Activated CD4-positive, alpha-beta memory T cell treated with anti-CD3 and anti-CD28 coated beads, Interleukin-2, amount 10 ng/mL, durations not matched to agents 7 days and 5 days (primary cell): Measurements from ENCODE around the gene ACMSD. TPM values are rescaled to one million over a fixed set of nuclear protein-coding genes. Genes with fewer than 3 reads are reported as not detected.
A peak's percentile ranks its signal among the peaks of the same experiment; 100 is the strongest.

Source experiments
- CTCF ChIA-PET: fragments of 350-600 bp; sonication (Branson Sonifier 250); formaldehyde crosslinking; loops from one replicate; lab custom pipeline; 2021; ENCODE audit warnings: antibody characterized with exemption, inconsistent platforms; lab: Charles Lee
- POLR2A ChIA-PET: fragments of 350-600 bp; sonication (Branson Sonifier 250); formaldehyde crosslinking; loops from one replicate; lab custom pipeline; 2021; ENCODE audit warnings: antibody characterized with exemption; lab: Charles Lee
- DNase-seq: peaks from one replicate; pipeline ENCODE4 v3.0.0-alpha.2; 2020
- H3K27ac Mint-ChIP-seq: one replicate; pipeline ENCODE4 v1.8.0; 2021; ENCODE audit warnings: mild to moderate bottlenecking, mixed read lengths
- H3K27me3 Mint-ChIP-seq: one replicate; pipeline ENCODE4 v1.8.0; 2021; ENCODE audit warnings: mixed read lengths
- H3K36me3 Mint-ChIP-seq: one replicate; pipeline ENCODE4 v1.8.0; 2021; ENCODE audit warnings: low read depth, mixed read lengths
- H3K4me1 Mint-ChIP-seq: one replicate; pipeline ENCODE4 v1.8.0; 2021; ENCODE audit warnings: mixed read lengths
- H3K4me3 Mint-ChIP-seq: one replicate; pipeline ENCODE4 v1.8.0; 2021; ENCODE audit warnings: mild to moderate bottlenecking, mixed read lengths
- H3K9me3 Mint-ChIP-seq: one replicate; pipeline ENCODE4 v1.8.0; 2021; ENCODE audit warnings: mixed read lengths
- total RNA-seq, 2 experiments: library from RNA; stranded (reverse); gene quantifications; one replicate each; pipeline ENCODE4 v1.2.3, GENCODE V29; 2021

Gene ACMSD
- total RNA-seq, 2 experiments from 2014 or later, result not detected

GRCh38 chr2:134918526-134919340, 80.3 kb downstream of the ACMSD start, which contains the start of gene CCNT2:
Gene CCNT2 (plus strand): TSS chr2:134918822. CDS start chr2:134918855, 33 bp downstream.
- POLR2A ChIA-PET, result interaction anchor here (0.6 to 2.4 kb wide), 13 partner anchors 12 to 958 kb away, joined by 3 to 15 read pairs (median 6); partner anchors contain the start of genes MCM6, R3HDM1, RAB3GAP1 and UBXN4
- H3K27me3 Mint-ChIP-seq, result peaks cover 4% of the 10 kb centered on the region

GRCh38 chr2:134919341-134920210, 81.2 kb downstream of the ACMSD start:
- Mint-ChIP-seq H3K4me1 (peaks cover 39% of the 10 kb centered on the region), H3K36me3 (peaks cover 37% of the 10 kb centered on the region), H3K4me3 (peak overlapping the region; percentile 93), H3K9me3 (no peaks in the 10 kb centered on the region), H3K27me3 (peaks cover 3% of the 10 kb centered on the region), H3K27ac (peak overlapping the region; percentile 95)
- ChIA-PET CTCF (no interaction called here), POLR2A (interaction anchor here (0.7 to 2.4 kb wide), 9 partner anchors 15 to 957 kb away, joined by 3 to 13 read pairs (median 4); partner anchors contain the start of genes MCM6, R3HDM1 and ZRANB3)
- peak; percentile 63 for DNase-seq

More at GRCh38 chr2:134918526-134919340, 80.3 kb downstream of the ACMSD start, which contains the start of gene CCNT2:
- peaks cover 30% of the 10 kb centered on the region for H3K36me3 Mint-ChIP-seq
- peak within 1 kb of the TSS; percentile 93 for H3K4me3 Mint-ChIP-seq
- no peaks in the 10 kb centered on the region for H3K9me3 Mint-ChIP-seq
- H3K27ac Mint-ChIP-seq, result peak within 1 kb of the TSS; percentile 95
- peak; percentile 99 for DNase-seq
- CTCF ChIA-PET, result interaction anchor here (0.8 to 1.0 kb wide), 2 partner anchors 19 to 822 kb away, joined by 3 to 4 read pairs; partner anchors contain the start of gene UBXN4
- H3K4me1 Mint-ChIP-seq, result peaks cover 33% of the 10 kb centered on the region

GRCh38 chr2:134924912-134925311, 86.5 kb downstream of the ACMSD start:
- no peak overlapping the region for H3K4me3 Mint-ChIP-seq
- no peaks in the 10 kb centered on the region for H3K9me3 Mint-ChIP-seq
- ChIA-PET CTCF (no interaction called here), POLR2A (no interaction called here)
- DNase-seq, result no peak
- no peak overlapping the region for H3K27ac Mint-ChIP-seq
- no peaks in the 10 kb centered on the region for H3K27me3 Mint-ChIP-seq
- H3K36me3 Mint-ChIP-seq, result peaks cover 45% of the 10 kb centered on the region
- H3K4me1 Mint-ChIP-seq, result peaks cover 51% of the 10 kb centered on the region

- Mint-ChIP-seq H3K27me3 (no peaks in the 10 kb centered on the region), H3K36me3 (peaks cover 47% of the 10 kb centered on the region), H3K4me3 (no peak overlapping the region), H3K27ac (no peak overlapping the region), H3K9me3 (no peaks in the 10 kb centered on the region), H3K4me1 (peaks cover 53% of the 10 kb centered on the region)
- ChIA-PET CTCF (no interaction called here), POLR2A (interaction anchor here (1.0 to 1.2 kb wide), 2 partner anchors 18 to 25 kb away, joined by 3 read pairs; no protein-coding TSS in a partner anchor)
- no peak for DNase-seq
These were observed 88.0 kb downstream of the ACMSD start for GRCh38 chr2:134926231-134926931.

GRCh38 chr2:134927195-134927594, 88.8 kb downstream of the ACMSD start:
- Mint-ChIP-seq H3K9me3 (no peaks in the 10 kb centered on the region), H3K36me3 (peaks cover 48% of the 10 kb centered on the region), H3K27ac (no peak overlapping the region), H3K4me3 (no peak overlapping the region), H3K4me1 (peaks cover 52% of the 10 kb centered on the region), H3K27me3 (no peaks in the 10 kb centered on the region)
- no peak for DNase-seq
- ChIA-PET POLR2A (interaction anchor here (1.0 kb wide), 1 partner anchor 24 kb away, joined by 3 read pairs; no protein-coding TSS in a partner anchor), CTCF (no interaction called here)

GRCh38 chr2:134932864-134933526, 94.6 kb downstream of the ACMSD start:
- no peak overlapping the region for H3K27ac Mint-ChIP-seq
- no peaks in the 10 kb centered on the region for H3K27me3 Mint-ChIP-seq
- H3K4me1 Mint-ChIP-seq, result peaks cover 43% of the 10 kb centered on the region
- CTCF ChIA-PET, result no interaction called here
- DNase-seq, result no peak
- peaks cover 37% of the 10 kb centered on the region for H3K36me3 Mint-ChIP-seq
- POLR2A ChIA-PET, result no interaction called here
- H3K4me3 Mint-ChIP-seq, result no peak overlapping the region
- no peaks in the 10 kb centered on the region for H3K9me3 Mint-ChIP-seq

GRCh38 chr2:134933732-134934131, 95.3 kb downstream of the ACMSD start:
- CTCF ChIA-PET, result no interaction called here
- Mint-ChIP-seq H3K27ac (no peak overlapping the region), H3K9me3 (no peaks in the 10 kb centered on the region), H3K36me3 (peaks cover 41% of the 10 kb centered on the region), H3K27me3 (no peaks in the 10 kb centered on the region), H3K4me3 (no peak overlapping the region), H3K4me1 (peaks cover 49% of the 10 kb centered on the region)
- POLR2A ChIA-PET, result interaction anchor here (2.4 kb wide), 1 partner anchor 16 kb away, joined by 8 read pairs; the partner anchor contains the start of gene CCNT2
- DNase-seq, result no peak

- no peaks in the 10 kb centered on the region for H3K9me3 Mint-ChIP-seq
- H3K4me1 Mint-ChIP-seq, result peaks cover 50% of the 10 kb centered on the region
- H3K4me3 Mint-ChIP-seq, result no peak overlapping the region
- CTCF ChIA-PET, result no interaction called here
- POLR2A ChIA-PET, result interaction anchor here (2.4 kb wide), 1 partner anchor 16 kb away, joined by 8 read pairs; the partner anchor contains the start of gene CCNT2
- peaks cover 43% of the 10 kb centered on the region for H3K36me3 Mint-ChIP-seq
- H3K27me3 Mint-ChIP-seq, result no peaks in the 10 kb centered on the region
- no peak overlapping the region for H3K27ac Mint-ChIP-seq
- DNase-seq, result no peak
These were observed 95.7 kb downstream of the ACMSD start for GRCh38 chr2:134934150-134934549.

GRCh38 chr2:134934641-134935040, 96.2 kb downstream of the ACMSD start:
- Mint-ChIP-seq H3K27ac (no peak overlapping the region), H3K4me1 (peaks cover 50% of the 10 kb centered on the region), H3K36me3 (peaks cover 45% of the 10 kb centered on the region), H3K4me3 (no peak overlapping the region), H3K9me3 (no peaks in the 10 kb centered on the region), H3K27me3 (no peaks in the 10 kb centered on the region)
- DNase-seq, result no peak
- CTCF ChIA-PET, result no interaction called here
- POLR2A ChIA-PET, result interaction anchor here (2.4 kb wide), 1 partner anchor 16 kb away, joined by 8 read pairs; the partner anchor contains the start of gene CCNT2

GRCh38 chr2:134936691-134937090, 98.3 kb downstream of the ACMSD start:
- ChIA-PET POLR2A (no interaction called here), CTCF (no interaction called here)
- DNase-seq, result no peak
- H3K9me3 Mint-ChIP-seq, result no peaks in the 10 kb centered on the region
- peaks cover 50% of the 10 kb centered on the region for H3K36me3 Mint-ChIP-seq
- H3K27ac Mint-ChIP-seq, result no peak overlapping the region
- no peak overlapping the region for H3K4me3 Mint-ChIP-seq
- no peaks in the 10 kb centered on the region for H3K27me3 Mint-ChIP-seq
- peaks cover 37% of the 10 kb centered on the region for H3K4me1 Mint-ChIP-seq

GRCh38 chr2:134943540-134943939, 105.1 kb downstream of the ACMSD start:
- Mint-ChIP-seq H3K9me3 (no peaks in the 10 kb centered on the region), H3K36me3 (peaks cover 61% of the 10 kb centered on the region), H3K4me3 (no peak overlapping the region), H3K27me3 (no peaks in the 10 kb centered on the region), H3K4me1 (peaks cover 10% of the 10 kb centered on the region), H3K27ac (no peak overlapping the region)
- POLR2A ChIA-PET, result interaction anchor here (1.5 kb wide), 1 partner anchor 17 kb away, joined by 3 read pairs; no protein-coding TSS in a partner anchor
- CTCF ChIA-PET, result no interaction called here
- DNase-seq, result no peak
